Neural cell (in vitro differentiated cells): ENCODE data around the gene ASNSD1. TPM values are rescaled to one million over a fixed set of nuclear protein-coding genes. Genes with fewer than 3 reads are reported as not detected.

Experiments
- H2AFZ ChIP-seq: fragments of 200-600, 300-800 bp; sonication (generic), shearing (Covaris generic); 2 replicates; pipeline ENCODE4 v1.6.0; 2014; ENCODE audit warnings: low read depth, mild to moderate bottlenecking, antibody characterized with exemption, low read length, moderate library complexity
- H3F3A ChIP-seq: fragments of 200-600 bp; shearing (Covaris generic); 2 replicates; pipeline ENCODE4 v1.6.1; 2016; ENCODE audit warnings: mild to moderate bottlenecking, moderate library complexity, mixed read lengths, antibody characterized with exemption, low read length; ENCODE audit not compliant: insufficient read depth, poor library complexity, severe bottlenecking
- H3K27ac ChIP-seq: fragments of 200-600, 300-800 bp; sonication (generic), shearing (Covaris generic); 2 replicates; pipeline ENCODE4 v1.5.1; 2014; ENCODE audit warnings: mild to moderate bottlenecking, low read length, moderate library complexity
- H3K27me3 ChIP-seq: fragments of 300-800, 200-600 bp; sonication (generic), shearing (Covaris generic); 2 replicates; pipeline ENCODE4 v1.6.0; 2014; ENCODE audit warnings: mild to moderate bottlenecking, low read depth, low read length, moderate library complexity; ENCODE audit not compliant: insufficient read depth
- H3K36me3 ChIP-seq: fragments of 300-800, 200-600 bp; sonication (generic), shearing (Covaris generic); 2 replicates; pipeline ENCODE4 v1.5.1; 2014; ENCODE audit warnings: mild to moderate bottlenecking, antibody characterized with exemption, low read length, moderate library complexity; ENCODE audit not compliant: insufficient read depth
- H3K4me2 ChIP-seq: fragments of 300-800, 200-600 bp; sonication (generic), shearing (Covaris generic); 2 replicates; pipeline ENCODE4 v1.6.0; 2014; ENCODE audit warnings: mild to moderate bottlenecking, low read length
- H3K4me3 ChIP-seq: fragments of 300-800, 200-600 bp; sonication (generic), shearing (Covaris generic); 2 replicates; pipeline ENCODE4 v1.5.1; 2014; ENCODE audit warnings: mild to moderate bottlenecking, low read length, moderate library complexity
- H3K79me2 ChIP-seq: fragments of 200-600 bp; shearing (Covaris generic); replicated peaks from 2 replicates; pipeline ENCODE4 v1.6.0; 2014; ENCODE audit warnings: mild to moderate bottlenecking, low read length, moderate library complexity; ENCODE audit not compliant: insufficient read depth
- H3K9ac ChIP-seq: fragments of 300-800, 200-600 bp; sonication (generic), shearing (Covaris generic); 2 replicates; pipeline ENCODE4 v1.6.1; 2016; ENCODE audit warnings: mild to moderate bottlenecking, low read length, mixed read lengths
- H3K9me2 ChIP-seq: fragments of 200-600 bp; shearing (Covaris generic); 2 replicates; pipeline ENCODE4 v1.6.1; 2016; ENCODE audit warnings: mild to moderate bottlenecking, low read length, mixed read lengths; ENCODE audit not compliant: insufficient read depth
- H3K9me3 ChIP-seq: fragments of 200-600, 300-800 bp; sonication (generic), shearing (Covaris generic); 2 replicates; pipeline ENCODE4 v1.6.1; 2016; ENCODE audit warnings: mild to moderate bottlenecking, mixed run types, low read length, moderate library complexity, mixed read lengths
- H4K20me1 ChIP-seq: fragments of 200-600 bp; shearing (Covaris generic); 2 replicates; pipeline ENCODE4 v1.6.1; 2016; ENCODE audit warnings: mild to moderate bottlenecking, mixed run types; ENCODE audit not compliant: insufficient read depth
- EP300 ChIP-seq: fragments of 450-650 bp; conservative IDR thresholded peaks from 2 replicates; pipeline ENCODE4 v1.6.1; 2014; ENCODE audit warnings: antibody characterized with exemption, mild to moderate bottlenecking, moderate library complexity; ENCODE audit not compliant: poor library complexity, severe bottlenecking
- EZH2 ChIP-seq: fragments of 200-600, 300-800 bp; shearing (Covaris generic), sonication (generic); IDR thresholded peaks from 2 replicates; pipeline ENCODE4 v1.6.1; 2014; ENCODE audit warnings: antibody characterized with exemption, low read length, borderline replicate concordance, mild to moderate bottlenecking; ENCODE audit not compliant: insufficient read depth, poor library complexity, severe bottlenecking
- MXI1 ChIP-seq: fragments of 450-650 bp; conservative IDR thresholded peaks from 2 replicates; pipeline ENCODE4 v1.6.1; 2014; ENCODE audit warnings: antibody characterized with exemption, mild to moderate bottlenecking; ENCODE audit not compliant: poor library complexity, severe bottlenecking
- POLR2AphosphoS5 ChIP-seq: IDR thresholded peaks from 2 replicates; pipeline ENCODE4 v1.6.1; 2012
- RAD21 ChIP-seq: fragments of 450-650 bp; conservative IDR thresholded peaks from 2 replicates; pipeline ENCODE4 v1.6.1; 2014; ENCODE audit warnings: antibody characterized with exemption, mild to moderate bottlenecking, moderate library complexity
- SMC3 ChIP-seq: fragments of 450-650 bp; conservative IDR thresholded peaks from 2 replicates; pipeline ENCODE4 v1.6.1; 2014; ENCODE audit warnings: antibody characterized with exemption, mild to moderate bottlenecking, moderate library complexity; ENCODE audit not compliant: poor library complexity
- TAF1 ChIP-seq: IDR thresholded peaks from 2 replicates; pipeline ENCODE4 v1.6.1; 2012; ENCODE audit warnings: low read depth
- polyA plus RNA-seq: library from polyadenylated mRNA; depleted of rRNA; stranded (reverse); fragments of >200 nt; gene quantifications from 2 replicates; pipeline ENCODE4 v1.2.3, GENCODE V29; 2014
- TF ChIP-seq, protein P1 (sequence below): IDR thresholded peaks from 2 replicates; pipeline ENCODE4 v1.6.1; 2012; ENCODE audit warnings: borderline replicate concordance
- TF ChIP-seq, protein P2 (sequence below): fragments of 450-650 bp; IDR thresholded peaks from 2 replicates; pipeline ENCODE4 v1.5.1; 2014; ENCODE audit warnings: antibody characterized with exemption, mild to moderate bottlenecking, moderate library complexity; ENCODE audit not compliant: poor library complexity, severe bottlenecking

The ASNSD1 gene
- polyA plus RNA-seq, 1 donor from 2014 or later: 94.3 TPM

DNA sequence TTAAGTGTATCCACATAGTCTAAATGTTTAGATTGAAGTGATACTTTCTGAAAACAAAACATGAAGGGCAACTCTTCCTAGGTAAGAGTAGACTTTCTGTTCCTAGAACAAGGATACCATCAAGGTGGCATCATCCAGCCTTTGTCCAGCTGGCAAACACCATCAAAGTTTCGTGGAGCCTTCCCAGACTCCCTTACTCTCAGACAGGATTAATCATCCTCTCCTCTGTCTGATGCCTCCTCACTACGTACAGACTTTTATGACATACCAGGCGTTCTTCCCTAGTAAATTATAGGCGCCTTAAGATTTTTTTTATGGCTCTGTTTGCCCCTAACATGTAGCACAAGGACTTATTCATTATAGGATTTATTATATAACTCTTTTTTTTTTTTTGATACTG, 29.4 kb upstream of the ASNSD1 start:
- Histone ChIP-seq H3K79me2 (no peaks in the 10 kb centered on the region), H2AFZ (no peak overlapping the region), H3K9me3 (no peaks in the 10 kb centered on the region), H3K27ac (no peak overlapping the region), H3K36me3 (no peaks in the 10 kb centered on the region), H3K4me2 (no peak overlapping the region), H3F3A (no peaks in the 10 kb centered on the region), H4K20me1 (no peaks in the 10 kb centered on the region), H3K9ac (no peak overlapping the region), H3K27me3 (no peaks in the 10 kb centered on the region), H3K9me2 (no peaks in the 10 kb centered on the region), H3K4me3 (no peak overlapping the region)
- TF ChIP-seq TAF1: no peak
- TF ChIP-seq, protein P1, sequence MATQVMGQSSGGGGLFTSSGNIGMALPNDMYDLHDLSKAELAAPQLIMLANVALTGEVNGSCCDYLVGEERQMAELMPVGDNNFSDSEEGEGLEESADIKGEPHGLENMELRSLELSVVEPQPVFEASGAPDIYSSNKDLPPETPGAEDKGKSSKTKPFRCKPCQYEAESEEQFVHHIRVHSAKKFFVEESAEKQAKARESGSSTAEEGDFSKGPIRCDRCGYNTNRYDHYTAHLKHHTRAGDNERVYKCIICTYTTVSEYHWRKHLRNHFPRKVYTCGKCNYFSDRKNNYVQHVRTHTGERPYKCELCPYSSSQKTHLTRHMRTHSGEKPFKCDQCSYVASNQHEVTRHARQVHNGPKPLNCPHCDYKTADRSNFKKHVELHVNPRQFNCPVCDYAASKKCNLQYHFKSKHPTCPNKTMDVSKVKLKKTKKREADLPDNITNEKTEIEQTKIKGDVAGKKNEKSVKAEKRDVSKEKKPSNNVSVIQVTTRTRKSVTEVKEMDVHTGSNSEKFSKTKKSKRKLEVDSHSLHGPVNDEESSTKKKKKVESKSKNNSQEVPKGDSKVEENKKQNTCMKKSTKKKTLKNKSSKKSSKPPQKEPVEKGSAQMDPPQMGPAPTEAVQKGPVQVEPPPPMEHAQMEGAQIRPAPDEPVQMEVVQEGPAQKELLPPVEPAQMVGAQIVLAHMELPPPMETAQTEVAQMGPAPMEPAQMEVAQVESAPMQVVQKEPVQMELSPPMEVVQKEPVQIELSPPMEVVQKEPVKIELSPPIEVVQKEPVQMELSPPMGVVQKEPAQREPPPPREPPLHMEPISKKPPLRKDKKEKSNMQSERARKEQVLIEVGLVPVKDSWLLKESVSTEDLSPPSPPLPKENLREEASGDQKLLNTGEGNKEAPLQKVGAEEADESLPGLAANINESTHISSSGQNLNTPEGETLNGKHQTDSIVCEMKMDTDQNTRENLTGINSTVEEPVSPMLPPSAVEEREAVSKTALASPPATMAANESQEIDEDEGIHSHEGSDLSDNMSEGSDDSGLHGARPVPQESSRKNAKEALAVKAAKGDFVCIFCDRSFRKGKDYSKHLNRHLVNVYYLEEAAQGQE: no peak
- TF ChIP-seq EP300: no peak
- TF ChIP-seq, protein P2, sequence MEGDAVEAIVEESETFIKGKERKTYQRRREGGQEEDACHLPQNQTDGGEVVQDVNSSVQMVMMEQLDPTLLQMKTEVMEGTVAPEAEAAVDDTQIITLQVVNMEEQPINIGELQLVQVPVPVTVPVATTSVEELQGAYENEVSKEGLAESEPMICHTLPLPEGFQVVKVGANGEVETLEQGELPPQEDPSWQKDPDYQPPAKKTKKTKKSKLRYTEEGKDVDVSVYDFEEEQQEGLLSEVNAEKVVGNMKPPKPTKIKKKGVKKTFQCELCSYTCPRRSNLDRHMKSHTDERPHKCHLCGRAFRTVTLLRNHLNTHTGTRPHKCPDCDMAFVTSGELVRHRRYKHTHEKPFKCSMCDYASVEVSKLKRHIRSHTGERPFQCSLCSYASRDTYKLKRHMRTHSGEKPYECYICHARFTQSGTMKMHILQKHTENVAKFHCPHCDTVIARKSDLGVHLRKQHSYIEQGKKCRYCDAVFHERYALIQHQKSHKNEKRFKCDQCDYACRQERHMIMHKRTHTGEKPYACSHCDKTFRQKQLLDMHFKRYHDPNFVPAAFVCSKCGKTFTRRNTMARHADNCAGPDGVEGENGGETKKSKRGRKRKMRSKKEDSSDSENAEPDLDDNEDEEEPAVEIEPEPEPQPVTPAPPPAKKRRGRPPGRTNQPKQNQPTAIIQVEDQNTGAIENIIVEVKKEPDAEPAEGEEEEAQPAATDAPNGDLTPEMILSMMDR: no peak
- TF ChIP-seq RAD21: no peak
- no peak for TF ChIP-seq SMC3
- no peak for TF ChIP-seq EZH2
- no peak for TF ChIP-seq POLR2AphosphoS5
- TF ChIP-seq MXI1: no peak

DNA sequence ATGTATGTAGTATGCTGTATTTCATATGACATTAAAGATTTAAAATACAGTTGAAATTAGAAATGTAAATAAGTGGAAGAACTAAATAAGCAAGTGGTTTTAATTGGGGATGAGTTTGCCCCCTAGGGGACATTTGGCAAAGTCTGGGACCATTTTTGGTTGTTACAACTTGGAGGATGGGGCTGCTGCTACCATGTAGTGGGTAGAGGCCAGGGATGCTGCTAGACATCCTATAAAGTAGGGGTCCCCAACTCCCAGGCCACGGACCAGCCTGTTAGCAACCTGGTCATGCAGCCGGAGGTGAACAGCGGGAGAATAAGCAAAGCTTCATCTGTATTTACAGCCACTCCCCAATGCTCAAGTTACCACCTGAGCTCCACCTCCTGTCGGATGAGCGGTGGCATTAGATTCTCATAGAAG, 27.9 kb upstream of the ASNSD1 start:
- H3K27ac ChIP-seq: no peak overlapping the region
- H2AFZ ChIP-seq: no peak overlapping the region
- no peak overlapping the region for H3K4me3 ChIP-seq
- no peaks in the 10 kb centered on the region for H3K27me3 ChIP-seq
- H3K9ac ChIP-seq: no peak overlapping the region
- H3K9me2 ChIP-seq: no peaks in the 10 kb centered on the region
- no peaks in the 10 kb centered on the region for H3K36me3 ChIP-seq
- TF ChIP-seq MXI1 (no peak), EP300 (no peak), TAF1 (no peak), EZH2 (no peak), SMC3 (no peak), RAD21 (no peak), POLR2AphosphoS5 (no peak)
- TF ChIP-seq, protein P2: no peak
- TF ChIP-seq, protein P1: no peak
- H3K4me2 ChIP-seq: no peak overlapping the region
- H3K9me3 ChIP-seq: no peaks in the 10 kb centered on the region
- no peaks in the 10 kb centered on the region for H3K79me2 ChIP-seq
- no peaks in the 10 kb centered on the region for H3F3A ChIP-seq
- H4K20me1 ChIP-seq: no peaks in the 10 kb centered on the region
